Keratinocyte (primary cell): ENCODE results near the gene SELENOV.

ENCODE experiments used
- CTCF ChIP-seq, 3 experiments: IDR thresholded peaks in 1 of 3; conservative IDR thresholded peaks in 1 of 3; optimal IDR thresholded peaks in 1 of 3; 2 replicates in 2 of 3; 3 replicates in 1 of 3; pipeline versions ENCODE3 to v1.5.1; 2011; ENCODE audit warnings: low read length in 3 of 3, mild to moderate bottlenecking in 3 of 3, moderate library complexity in 2 of 3, control low read depth in 1 of 3, inconsistent platforms in 1 of 3; ENCODE audit not compliant: insufficient read depth in 2 of 3; ENCODE audit errors: extremely low read depth in 1 of 3
- EZH2 ChIP-seq: IDR thresholded peaks from one replicate; pipeline ENCODE4 v1.6.1; 2012; ENCODE audit warnings: inconsistent platforms, mild to moderate bottlenecking, low read length, moderate library complexity

DNA sequence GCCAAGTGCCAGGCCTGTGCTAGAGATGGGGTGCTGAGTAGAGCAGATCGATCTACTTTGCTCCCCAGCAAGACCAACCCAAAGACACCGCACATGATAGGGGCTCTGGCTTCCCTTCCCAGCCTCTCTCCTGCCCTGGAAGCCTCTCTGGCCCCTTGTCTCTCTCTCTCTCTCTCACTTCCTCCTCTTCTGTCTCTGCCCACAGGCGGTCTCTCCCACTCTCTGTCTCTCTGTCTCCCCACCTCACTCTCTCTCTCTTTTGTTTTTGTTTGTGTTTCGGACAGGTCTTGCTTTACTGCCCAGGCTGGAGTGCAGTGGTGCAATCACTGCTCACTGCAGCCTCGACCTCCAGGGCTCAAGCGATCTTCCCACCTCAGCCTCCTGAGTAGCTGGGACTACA, 1.3 kb downstream of the SELENOV start:
- TF ChIP-seq CTCF (optimal IDR thresholded peaks at IDR 0.05 in 1 of 3, IDR thresholded peaks at IDR 0.05 in 1 of 3, conservative IDR thresholded peaks at IDR 0.05 in 1 of 3; ENCODE audit: extremely low read depth in 1 of 3, insufficient read depth in 2 of 3, low read length in 3 of 3) (no peak), EZH2 (peak; percentile 3)
